HL-60 (cell line): ENCODE results near the gene DUSP5.

ENCODE experiments used
- GABPA ChIP-seq: IDR thresholded peaks from 2 replicates; pipeline ENCODE4 v1.6.1; 2012; ENCODE audit warnings: low read depth
- POLR2AphosphoS5 ChIP-seq: IDR thresholded peaks from 2 replicates; pipeline ENCODE4 v1.6.1; 2012; ENCODE audit warnings: low read depth
- SPI1 ChIP-seq: IDR thresholded peaks from 2 replicates; pipeline ENCODE4 v1.6.1; 2012; ENCODE audit warnings: low read depth, mild to moderate bottlenecking, borderline replicate concordance
- TF ChIP-seq, protein P1 (sequence below): IDR thresholded peaks from one replicate; pipeline ENCODE4 v1.5.1; 2011; ENCODE audit warnings: low read length, control low read depth, inconsistent platforms; ENCODE audit not compliant: insufficient read depth
- TF ChIP-seq, protein P2 (sequence below): IDR thresholded peaks from 2 replicates; pipeline ENCODE4 v1.6.1; 2012; ENCODE audit warnings: low read depth; ENCODE audit not compliant: insufficient replicate concordance

DNA sequence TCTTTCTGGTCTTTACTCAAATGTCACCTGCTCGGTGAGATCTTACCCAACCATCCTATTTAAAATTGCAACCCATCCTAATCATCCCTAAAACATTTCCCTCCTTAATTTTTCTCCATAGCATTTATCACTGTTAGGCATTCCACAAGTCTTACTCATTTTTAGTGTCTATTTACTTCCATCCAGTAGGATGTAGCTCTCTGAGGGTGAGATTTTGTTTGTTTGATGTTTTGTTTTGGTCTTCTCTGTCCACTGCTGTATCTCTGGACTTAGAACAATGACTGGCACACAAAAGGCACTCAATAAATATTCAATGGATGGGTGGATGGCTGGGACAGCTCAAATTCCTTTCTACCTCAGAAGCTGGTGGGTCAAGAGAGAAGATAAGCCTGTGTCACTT is 15.8 kb upstream of the DUSP5 start:
- TF ChIP-seq, protein P1, sequence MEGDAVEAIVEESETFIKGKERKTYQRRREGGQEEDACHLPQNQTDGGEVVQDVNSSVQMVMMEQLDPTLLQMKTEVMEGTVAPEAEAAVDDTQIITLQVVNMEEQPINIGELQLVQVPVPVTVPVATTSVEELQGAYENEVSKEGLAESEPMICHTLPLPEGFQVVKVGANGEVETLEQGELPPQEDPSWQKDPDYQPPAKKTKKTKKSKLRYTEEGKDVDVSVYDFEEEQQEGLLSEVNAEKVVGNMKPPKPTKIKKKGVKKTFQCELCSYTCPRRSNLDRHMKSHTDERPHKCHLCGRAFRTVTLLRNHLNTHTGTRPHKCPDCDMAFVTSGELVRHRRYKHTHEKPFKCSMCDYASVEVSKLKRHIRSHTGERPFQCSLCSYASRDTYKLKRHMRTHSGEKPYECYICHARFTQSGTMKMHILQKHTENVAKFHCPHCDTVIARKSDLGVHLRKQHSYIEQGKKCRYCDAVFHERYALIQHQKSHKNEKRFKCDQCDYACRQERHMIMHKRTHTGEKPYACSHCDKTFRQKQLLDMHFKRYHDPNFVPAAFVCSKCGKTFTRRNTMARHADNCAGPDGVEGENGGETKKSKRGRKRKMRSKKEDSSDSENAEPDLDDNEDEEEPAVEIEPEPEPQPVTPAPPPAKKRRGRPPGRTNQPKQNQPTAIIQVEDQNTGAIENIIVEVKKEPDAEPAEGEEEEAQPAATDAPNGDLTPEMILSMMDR = no peak
- no peak for TF ChIP-seq POLR2AphosphoS5
- no peak for TF ChIP-seq SPI1
- TF ChIP-seq, protein P2, sequence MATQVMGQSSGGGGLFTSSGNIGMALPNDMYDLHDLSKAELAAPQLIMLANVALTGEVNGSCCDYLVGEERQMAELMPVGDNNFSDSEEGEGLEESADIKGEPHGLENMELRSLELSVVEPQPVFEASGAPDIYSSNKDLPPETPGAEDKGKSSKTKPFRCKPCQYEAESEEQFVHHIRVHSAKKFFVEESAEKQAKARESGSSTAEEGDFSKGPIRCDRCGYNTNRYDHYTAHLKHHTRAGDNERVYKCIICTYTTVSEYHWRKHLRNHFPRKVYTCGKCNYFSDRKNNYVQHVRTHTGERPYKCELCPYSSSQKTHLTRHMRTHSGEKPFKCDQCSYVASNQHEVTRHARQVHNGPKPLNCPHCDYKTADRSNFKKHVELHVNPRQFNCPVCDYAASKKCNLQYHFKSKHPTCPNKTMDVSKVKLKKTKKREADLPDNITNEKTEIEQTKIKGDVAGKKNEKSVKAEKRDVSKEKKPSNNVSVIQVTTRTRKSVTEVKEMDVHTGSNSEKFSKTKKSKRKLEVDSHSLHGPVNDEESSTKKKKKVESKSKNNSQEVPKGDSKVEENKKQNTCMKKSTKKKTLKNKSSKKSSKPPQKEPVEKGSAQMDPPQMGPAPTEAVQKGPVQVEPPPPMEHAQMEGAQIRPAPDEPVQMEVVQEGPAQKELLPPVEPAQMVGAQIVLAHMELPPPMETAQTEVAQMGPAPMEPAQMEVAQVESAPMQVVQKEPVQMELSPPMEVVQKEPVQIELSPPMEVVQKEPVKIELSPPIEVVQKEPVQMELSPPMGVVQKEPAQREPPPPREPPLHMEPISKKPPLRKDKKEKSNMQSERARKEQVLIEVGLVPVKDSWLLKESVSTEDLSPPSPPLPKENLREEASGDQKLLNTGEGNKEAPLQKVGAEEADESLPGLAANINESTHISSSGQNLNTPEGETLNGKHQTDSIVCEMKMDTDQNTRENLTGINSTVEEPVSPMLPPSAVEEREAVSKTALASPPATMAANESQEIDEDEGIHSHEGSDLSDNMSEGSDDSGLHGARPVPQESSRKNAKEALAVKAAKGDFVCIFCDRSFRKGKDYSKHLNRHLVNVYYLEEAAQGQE = no peak
- no peak for TF ChIP-seq GABPA
